HFFc6 (cell line): ENCODE results near the gene PCCB. TPM values are rescaled to one million over a fixed set of nuclear protein-coding genes. Genes with fewer than 3 reads are reported as not detected.
"Not testable (repeated sequence)": the region's sequence is repeated elsewhere in the genome, so short reads cannot be mapped to it uniquely, and the experiment has no call there.

Source experiments
- DNase-seq: peaks from one replicate; pipeline ENCODE4 v3.0.0-alpha.2; 2018
- H3K27ac Mint-ChIP-seq: 2 replicates; pipeline ENCODE4 v1.8.0; 2020; ENCODE audit warnings: mild to moderate bottlenecking, mixed read lengths
- H3K27me3 Mint-ChIP-seq: 2 replicates; pipeline ENCODE4 v1.8.0; 2021; ENCODE audit warnings: mild to moderate bottlenecking, moderate library complexity, mixed read lengths; ENCODE audit not compliant: insufficient read depth
- H3K36me3 Mint-ChIP-seq: 2 replicates; pipeline ENCODE4 v1.8.0; 2021; ENCODE audit warnings: low read depth, mixed read lengths
- H3K4me1 Mint-ChIP-seq: 2 replicates; pipeline ENCODE4 v1.8.0; 2020; ENCODE audit warnings: low read depth, mixed read lengths
- H3K4me3 Mint-ChIP-seq: 2 replicates; pipeline ENCODE4 v1.8.0; 2020; ENCODE audit warnings: mild to moderate bottlenecking, moderate library complexity, mixed read lengths
- H3K9me3 Mint-ChIP-seq: 2 replicates; pipeline ENCODE4 v1.8.0; 2020; ENCODE audit warnings: mild to moderate bottlenecking, mixed read lengths
- long read RNA-seq: library from polyadenylated mRNA; unstranded; transcript quantifications from one replicate; pipeline ENCODE4 v2.0.0, GENCODE V29; 2019
- total RNA-seq, 6 experiments: library from RNA; stranded (reverse); fragmentation: NEBNext Ultra II Directional; extraction: Animal tissue kit (Norgen Biotek cat#: 25700); gene quantifications; 2 replicates in 1 of 6; 3 replicates in 5 of 6; pipeline ENCODE4 v1.2.3, GENCODE V29; 2021
- TF ChIP-seq, protein P1 (sequence below): fragments of 200-600 bp; sonication (generic); IDR thresholded peaks from 2 replicates; pipeline ENCODE4 v1.5.0; 2021; ENCODE audit warnings: antibody characterized with exemption, mild to moderate bottlenecking

The PCCB gene
- 10 to 100 TPM; 32.4 to 41.1 (median 37.8) TPM for total RNA-seq
- long read RNA-seq, transcript PCCB-201 (15 exons, 1,833 nt): major isoform, 47 of 69 reads
- long read RNA-seq, partial matches to known transcripts: 18 of 69 reads
- long read RNA-seq, other reads (novel, unspliced or antisense): 3 of 69 reads

DNA sequence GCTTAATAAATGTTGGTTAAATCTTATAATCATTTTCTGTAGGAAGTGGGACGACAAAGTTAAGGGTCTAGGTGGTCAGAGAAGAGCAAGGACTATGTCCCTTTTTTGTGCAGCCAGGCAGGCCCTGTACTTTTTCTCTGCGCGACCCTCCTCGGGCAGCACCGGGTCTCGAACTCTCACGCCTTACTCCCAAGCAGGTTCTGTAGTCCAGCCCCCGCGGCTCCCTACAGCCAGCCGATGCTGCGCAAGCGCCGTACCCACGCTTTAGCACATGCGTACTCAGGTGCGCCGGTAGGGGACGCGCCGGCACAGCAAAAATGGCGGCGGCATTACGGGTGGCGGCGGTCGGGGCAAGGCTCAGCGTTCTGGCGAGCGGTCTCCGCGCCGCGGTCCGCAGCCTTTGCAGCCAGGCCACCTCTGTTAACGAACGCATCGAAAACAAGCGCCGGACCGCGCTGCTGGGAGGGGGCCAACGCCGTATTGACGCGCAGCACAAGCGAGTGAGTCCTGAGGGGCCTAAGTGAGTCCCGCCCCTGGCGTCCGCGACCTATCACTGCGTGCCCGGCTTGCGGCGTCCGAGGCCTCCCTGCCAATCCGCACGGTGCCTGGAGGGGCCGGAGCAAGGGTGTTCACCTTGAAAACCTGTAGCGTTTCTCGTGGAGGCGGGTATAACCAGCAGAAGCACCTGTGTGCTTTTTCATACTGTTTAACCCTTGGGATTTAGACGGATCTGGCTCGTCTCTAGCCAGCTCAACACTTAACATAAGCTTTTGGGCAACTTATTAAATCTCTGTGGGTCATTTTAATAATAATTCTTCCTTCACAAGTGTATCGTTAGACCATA, at the start of gene PCCB:
PCCB (plus strand) TSS at position 282 of the 844 bp plus-strand sequence; CDS start at position 318, 36 bp downstream.
- DNase-seq: peak; percentile 89
- no peaks in the 10 kb centered on the region for H3K9me3 Mint-ChIP-seq
- H3K27me3 Mint-ChIP-seq: 0 out of 2 replicates have a peak, but pooled peaks cover 2% of the 10 kb centered on the region
- H3K36me3 Mint-ChIP-seq: no peaks in the 10 kb centered on the region
- peak within 1 kb of the TSS; percentile 95 for H3K4me3 Mint-ChIP-seq
- peak within 1 kb of the TSS; percentile 95 for H3K27ac Mint-ChIP-seq
- TF ChIP-seq, protein P1, sequence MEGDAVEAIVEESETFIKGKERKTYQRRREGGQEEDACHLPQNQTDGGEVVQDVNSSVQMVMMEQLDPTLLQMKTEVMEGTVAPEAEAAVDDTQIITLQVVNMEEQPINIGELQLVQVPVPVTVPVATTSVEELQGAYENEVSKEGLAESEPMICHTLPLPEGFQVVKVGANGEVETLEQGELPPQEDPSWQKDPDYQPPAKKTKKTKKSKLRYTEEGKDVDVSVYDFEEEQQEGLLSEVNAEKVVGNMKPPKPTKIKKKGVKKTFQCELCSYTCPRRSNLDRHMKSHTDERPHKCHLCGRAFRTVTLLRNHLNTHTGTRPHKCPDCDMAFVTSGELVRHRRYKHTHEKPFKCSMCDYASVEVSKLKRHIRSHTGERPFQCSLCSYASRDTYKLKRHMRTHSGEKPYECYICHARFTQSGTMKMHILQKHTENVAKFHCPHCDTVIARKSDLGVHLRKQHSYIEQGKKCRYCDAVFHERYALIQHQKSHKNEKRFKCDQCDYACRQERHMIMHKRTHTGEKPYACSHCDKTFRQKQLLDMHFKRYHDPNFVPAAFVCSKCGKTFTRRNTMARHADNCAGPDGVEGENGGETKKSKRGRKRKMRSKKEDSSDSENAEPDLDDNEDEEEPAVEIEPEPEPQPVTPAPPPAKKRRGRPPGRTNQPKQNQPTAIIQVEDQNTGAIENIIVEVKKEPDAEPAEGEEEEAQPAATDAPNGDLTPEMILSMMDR: peak; percentile 88
- peaks cover 19% of the 10 kb centered on the region for H3K4me1 Mint-ChIP-seq

DNA sequence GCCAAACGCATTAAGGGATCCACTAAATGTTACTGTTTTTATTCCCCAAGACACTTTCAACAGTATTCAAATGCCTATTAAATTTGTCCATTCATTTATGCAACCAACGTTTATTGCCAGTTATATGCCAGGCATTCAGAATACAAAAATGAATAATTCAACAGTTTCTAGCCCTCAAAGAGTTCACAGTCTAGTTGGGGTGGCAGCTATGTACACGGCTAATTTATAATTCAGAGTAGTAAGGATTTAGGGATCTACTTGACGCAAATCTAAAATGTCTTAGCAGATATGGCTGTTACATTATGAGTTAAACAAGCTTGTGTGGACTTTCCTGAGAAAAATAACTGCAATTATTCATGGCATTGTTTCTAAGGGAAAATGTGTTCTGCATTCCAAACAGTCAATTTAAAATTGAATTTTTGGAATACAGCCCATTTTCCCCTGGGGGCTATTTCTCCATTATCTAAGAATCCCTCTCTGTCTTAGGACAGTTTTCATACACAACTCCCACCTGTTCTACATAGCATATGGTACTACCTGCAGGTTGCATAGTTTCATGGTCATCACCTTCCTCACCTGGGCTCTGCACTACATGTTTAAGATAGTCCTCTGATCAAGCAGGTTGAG, 42.5 kb upstream of the PCCB start:
- DNase-seq: no peak
- H3K4me3 Mint-ChIP-seq: no peak overlapping the region
- no peaks in the 10 kb centered on the region for H3K36me3 Mint-ChIP-seq
- no peak overlapping the region for H3K27ac Mint-ChIP-seq
- peaks cover 15% of the 10 kb centered on the region for H3K4me1 Mint-ChIP-seq
- H3K9me3 Mint-ChIP-seq: no peaks in the 10 kb centered on the region
- TF ChIP-seq, protein P1: no peak
- H3K27me3 Mint-ChIP-seq: no peaks in the 10 kb centered on the region; the same call in 1 of the 2 replicates

DNA sequence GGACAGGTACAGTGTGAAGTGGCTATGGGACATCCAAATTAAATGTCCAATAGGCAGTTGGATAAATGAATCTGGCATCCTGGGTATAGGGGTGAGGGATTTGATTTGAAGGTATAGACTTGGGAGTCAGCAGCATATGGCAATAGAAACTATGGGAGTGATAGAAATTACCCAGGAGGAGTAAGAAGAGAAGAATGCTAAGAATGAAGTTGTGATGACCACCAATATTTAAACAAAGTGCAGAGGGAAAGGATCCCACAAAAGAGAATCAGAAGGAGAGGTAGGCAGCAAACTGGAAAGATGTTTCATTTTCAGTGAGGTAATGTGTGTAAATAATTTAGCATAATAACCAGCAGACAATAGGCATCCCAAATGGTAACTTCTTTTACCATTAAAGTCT, 40.2 kb upstream of the PCCB start:
- TF ChIP-seq, protein P1: no peak
- peak; percentile 13 for DNase-seq
- Mint-ChIP-seq H3K36me3 (no peaks in the 10 kb centered on the region), H3K9me3 (no peaks in the 10 kb centered on the region), H3K4me1 (peaks cover 15% of the 10 kb centered on the region), H3K4me3 (no peak overlapping the region), H3K27ac (no peak overlapping the region), H3K27me3 (no peaks in the 10 kb centered on the region; the same call in 1 of the 2 replicates)

DNA sequence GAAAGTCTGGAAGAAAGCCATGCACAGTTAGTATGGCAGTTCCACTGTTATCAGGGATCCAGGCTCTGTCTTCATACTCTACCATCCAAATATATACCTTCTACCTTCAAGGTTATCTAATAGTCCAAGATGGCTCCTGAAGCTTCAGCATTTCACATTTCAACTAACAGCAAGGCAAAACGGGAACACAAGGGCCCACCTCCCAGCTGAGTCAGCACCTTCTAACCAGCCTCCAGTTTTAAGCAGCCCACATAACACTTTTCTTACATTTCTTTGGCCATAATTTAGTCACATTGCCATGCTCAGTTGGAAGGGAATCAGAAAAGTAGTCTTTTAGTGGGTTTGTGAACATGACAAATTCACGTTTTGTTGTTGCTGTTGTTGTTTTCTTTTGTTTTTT, 38.6 kb upstream of the PCCB start:
- Mint-ChIP-seq H3K4me3 (no peak overlapping the region), H3K4me1 (peaks cover 15% of the 10 kb centered on the region), H3K9me3 (no peaks in the 10 kb centered on the region), H3K27me3 (no peaks in the 10 kb centered on the region; the same call in 1 of the 2 replicates), H3K27ac (no peak overlapping the region), H3K36me3 (no peaks in the 10 kb centered on the region)
- TF ChIP-seq, protein P1: no peak
- no peak for DNase-seq

DNA sequence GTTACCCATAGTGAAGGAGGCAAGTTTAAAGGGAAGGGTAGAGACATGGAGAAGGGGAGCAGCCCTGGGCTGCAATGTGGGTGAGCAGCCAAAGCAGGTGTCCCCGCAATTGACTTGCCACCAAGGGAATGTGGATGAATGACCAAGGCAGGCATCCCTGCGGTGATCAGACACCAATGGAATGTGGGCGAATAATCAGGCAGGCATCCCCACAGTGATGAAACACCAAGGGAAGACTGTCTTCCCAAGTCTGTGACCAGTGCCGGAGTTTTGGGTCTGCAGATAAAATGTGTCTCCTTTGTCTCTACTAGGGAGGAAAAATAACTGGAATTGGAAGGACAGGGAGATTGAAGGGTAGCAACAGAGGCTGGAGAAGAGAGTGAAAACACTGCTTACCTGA, 27.4 kb upstream of the PCCB start:
- H3K9me3 Mint-ChIP-seq, H3K27me3 Mint-ChIP-seq, H3K36me3 Mint-ChIP-seq: not testable (repeated sequence)
- H3K4me1 Mint-ChIP-seq: peaks cover 15% of the 10 kb centered on the region
- H3K4me3 Mint-ChIP-seq: peak overlapping the region; percentile 10; the same call in 1 of the 2 replicates
- H3K27ac Mint-ChIP-seq: peak overlapping the region; percentile 9; the same call in 1 of the 2 replicates
- peak; percentile 63 for DNase-seq
